CD4-positive, alpha-beta T cell treated with Interleukin-1 beta for 1 hour (primary cell): ENCODE results near the gene CDC45.

Experiments used
- DNase-seq, 2 donors: peaks; one replicate each; pipeline ENCODE4 v3.0.0-alpha.2; 2020 to 2022

The CDC45 gene

DNA sequence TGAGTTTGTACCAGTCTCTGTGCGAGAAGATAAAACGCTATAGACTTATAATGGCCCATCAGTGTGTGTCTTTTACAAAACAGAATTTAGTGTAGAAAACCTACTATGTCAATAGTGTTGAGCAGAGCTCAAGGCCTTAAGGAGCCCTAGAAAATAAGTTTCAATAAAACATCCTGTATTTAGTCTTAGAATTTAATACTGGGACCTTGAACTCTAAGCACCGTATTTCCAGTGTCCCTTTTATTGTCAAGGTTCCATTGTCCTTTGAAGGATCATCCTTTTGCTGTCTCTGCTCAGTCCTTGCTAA, 16.6 kb downstream of the CDC45 start:
- DNase-seq, result no peak

DNA sequence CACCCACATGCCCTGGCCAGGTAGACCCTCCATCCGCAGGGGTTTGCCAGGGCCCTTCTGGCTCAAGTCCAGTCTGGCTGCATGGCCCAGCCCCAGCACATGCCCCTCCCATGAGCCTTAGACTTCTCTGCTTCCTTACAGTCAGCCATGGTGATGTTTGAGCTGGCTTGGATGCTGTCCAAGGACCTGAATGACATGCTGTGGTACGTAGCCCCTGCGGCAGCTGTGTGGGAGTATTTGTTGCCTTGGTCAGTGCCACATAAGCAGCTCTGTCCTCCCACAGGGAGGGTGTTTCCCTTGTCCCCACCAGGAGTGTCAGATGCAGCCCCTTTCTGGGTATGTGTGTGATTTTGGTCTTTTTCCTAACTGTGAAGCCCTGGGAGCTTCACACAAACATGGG, 17.5 kb downstream of the CDC45 start:
- no peak for DNase-seq

DNA sequence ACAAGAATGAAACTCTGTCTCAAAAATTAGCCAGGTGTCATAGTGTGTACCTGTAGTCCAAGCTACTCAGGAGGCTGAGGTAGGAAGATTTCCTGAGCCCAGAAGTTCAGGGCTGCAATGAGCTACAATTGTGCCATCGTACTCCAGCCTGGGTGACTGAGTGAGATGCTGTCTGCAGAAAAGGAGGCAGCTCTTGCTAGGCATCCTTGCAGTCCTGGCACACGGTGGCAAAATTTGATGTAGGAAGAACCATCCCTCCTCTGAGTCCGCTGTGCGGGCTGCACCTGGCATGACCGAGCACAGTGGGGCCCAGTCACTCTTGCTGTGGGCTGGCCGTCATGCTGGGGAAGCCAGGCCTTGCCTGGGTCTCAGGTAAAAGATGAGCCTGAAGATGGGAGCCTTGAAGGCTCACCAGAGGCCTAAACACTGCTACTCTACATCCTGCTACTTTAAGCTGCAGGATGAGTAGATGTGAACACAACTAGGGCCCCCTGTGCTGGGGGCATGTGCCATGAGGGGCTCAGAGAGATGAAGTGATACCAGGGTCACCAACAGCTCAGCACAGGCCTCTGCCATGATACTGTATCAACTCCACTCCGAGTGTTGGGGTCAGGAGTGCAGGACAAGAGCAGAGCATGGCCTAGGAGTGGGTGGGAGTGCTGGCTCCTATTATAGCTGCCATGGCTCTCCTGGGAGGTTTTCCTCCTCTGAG, 18.6 kb downstream of the CDC45 start:
- DNase-seq, result no peak

DNA sequence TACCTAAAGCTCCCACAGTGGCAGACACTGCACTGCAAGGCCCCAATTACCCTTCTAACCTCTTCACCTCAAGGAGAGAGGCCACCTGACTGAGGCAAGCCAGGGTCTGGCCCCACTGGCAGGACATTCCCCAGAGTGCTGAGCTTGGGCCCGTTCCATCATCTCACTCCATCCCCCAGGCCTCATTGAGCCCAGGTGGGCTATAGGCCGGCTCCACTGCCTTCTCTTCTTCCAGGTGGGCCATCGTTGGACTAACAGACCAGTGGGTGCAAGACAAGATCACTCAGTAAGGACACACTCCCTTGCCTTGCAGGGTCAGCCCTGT, 19.1 kb downstream of the CDC45 start:
- DNase-seq, result no peak

DNA sequence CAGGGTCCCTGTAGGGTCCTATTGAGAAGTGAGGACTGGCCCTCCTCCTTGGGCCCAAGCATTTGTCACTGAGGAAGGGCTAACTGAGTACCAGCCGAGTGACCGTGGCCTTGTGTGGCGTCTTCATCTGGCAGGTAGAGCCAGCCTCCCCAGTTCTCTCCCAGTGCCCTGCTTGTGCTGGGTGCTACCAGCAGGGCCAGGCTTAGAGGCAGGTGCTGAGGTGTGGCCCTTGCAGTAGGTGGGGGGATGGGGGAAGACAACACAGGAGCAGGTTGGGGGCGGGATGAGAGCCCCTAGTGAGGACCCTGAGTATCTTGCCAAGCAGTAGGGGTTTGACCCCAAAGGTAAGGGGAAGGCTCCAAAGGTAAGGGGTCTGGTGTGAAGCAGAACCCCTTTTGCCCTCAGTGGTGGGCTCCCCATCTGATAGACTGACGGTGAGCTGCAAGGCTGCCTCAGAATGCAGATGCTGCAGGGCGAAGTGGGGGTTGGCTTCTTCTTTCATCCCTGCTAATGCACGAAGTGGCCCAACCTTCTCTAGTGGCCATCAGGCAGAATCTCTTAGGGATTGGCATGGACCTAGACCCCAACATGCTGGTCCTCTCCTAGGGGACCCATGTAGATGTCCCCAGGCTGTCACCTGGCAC, 19.6 kb downstream of the CDC45 start:
- DNase-seq, result no peak

DNA sequence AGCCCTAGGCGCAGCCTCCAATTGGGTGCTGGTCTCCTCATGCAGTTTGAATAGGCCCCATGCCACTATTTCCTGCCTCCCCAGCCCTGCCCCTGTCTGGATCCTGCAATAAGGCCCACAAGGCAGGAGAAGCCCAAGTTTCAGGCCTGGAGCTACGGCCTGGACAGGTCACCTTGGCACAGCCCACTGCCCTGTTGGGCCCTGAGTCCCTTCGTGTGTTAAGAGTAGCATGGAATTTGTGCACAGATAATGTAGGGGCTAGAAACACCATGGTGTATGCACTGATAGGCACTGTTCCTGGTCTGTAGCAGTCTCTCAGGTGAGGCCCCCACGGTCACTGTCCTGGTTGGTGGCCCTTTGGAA, 20.1 kb downstream of the CDC45 start:
- DNase-seq, result no peak

DNA sequence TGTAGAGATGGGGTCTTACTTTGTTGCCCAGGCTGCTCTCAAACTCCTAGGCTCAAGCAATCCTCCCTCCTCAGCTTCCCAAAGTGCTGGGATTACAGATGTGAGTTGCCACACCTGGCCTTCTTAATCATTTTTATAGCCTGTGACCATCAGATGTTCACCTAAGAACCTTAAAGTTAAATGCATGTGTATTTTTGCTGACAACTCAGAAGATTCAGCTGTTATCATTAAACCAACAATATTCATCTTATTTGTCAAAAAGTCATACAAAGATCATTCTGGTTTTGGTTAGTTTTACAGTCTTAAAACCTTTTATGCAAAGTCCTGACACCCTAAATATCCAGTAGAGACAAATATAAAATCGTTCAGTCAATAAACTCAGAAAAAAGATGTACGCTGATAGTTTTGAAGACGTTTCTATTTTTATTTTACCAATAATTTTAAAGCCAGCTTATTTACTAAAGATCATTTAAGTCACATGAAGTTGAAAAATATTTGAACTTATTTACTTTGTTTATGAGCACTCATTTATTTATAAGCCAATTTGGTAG, 22.3 kb downstream of the CDC45 start:
- no peak for DNase-seq

DNA sequence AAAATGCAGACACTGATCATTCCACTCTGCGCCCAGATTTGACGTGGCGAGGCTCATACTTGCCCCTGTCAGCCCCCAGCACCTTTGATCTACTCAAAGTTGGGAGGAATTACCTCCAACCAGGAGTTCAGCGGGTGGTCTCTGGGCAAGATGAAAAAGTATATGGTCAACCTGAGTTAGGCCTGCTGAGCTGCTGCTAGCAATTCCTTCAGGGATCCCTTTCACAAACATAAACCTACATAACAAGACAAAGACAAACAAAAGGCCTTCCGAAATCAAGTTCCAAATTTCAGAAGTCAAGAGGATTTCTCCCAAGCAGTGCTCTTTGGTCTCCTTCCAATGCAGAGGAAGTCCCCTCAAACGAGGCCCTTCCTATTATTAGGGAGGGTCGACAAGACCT, 23.6 kb downstream of the CDC45 start:
- no peak for DNase-seq

DNA sequence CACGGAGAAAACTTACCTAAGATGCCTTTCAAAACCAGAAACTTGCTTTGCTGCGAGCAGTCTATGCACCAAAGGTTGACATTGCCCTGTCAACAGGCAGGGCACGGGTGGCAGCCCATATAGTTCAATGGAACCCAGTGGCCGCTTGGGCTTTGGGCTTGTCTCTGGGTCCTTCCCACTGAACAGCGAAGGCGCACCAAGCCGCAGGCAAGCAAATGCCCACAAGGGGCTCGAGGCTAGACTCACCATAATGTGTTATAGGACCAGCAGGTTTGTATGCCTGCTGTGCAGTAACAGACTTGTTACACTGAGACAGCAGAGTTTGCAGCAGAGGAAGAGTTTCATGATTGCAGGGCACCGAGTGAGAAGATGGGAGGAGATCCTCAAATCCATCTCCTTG, 24.1 kb downstream of the CDC45 start:
- DNase-seq, result no peak

DNA sequence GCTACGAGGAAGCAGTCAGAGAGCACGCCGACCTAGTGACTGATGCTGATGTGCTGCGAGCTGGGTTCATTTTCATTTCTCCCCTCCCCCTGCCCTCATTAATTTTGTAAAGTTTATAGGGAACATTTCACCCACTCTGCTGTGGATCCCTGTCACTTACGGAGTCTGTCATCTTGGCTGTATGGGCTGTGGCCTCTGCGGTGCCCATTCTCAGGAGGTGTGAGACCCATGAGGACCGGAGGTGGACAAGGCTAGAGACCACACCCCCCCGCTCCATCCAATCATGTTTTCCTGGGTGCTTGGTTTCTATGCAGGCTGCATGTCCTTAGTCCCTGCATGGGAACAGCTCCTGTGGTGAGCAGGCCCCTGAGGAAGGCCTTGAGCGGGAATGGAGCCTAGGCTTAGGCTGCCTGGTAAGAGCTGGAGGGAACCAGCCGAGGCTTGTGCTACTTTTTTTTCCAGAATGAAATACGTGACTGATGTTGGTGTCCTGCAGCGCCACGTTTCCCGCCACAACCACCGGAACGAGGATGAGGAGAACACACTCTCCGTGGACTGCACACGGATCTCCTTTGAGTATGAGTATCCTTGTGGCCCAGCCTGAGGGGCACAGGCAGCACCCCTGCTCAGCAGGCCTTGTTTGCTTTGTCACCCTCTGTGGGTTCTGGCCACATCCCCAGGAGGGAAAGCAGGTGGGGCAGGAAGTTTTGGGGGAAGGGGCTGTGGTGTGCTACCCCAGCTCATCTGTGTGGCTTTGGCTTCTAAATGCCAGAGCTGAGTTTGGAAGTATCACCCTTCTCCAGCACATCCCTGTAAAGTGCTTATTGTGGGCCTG, 25.4 kb downstream of the CDC45 start:
- DNase-seq, result no peak

DNA sequence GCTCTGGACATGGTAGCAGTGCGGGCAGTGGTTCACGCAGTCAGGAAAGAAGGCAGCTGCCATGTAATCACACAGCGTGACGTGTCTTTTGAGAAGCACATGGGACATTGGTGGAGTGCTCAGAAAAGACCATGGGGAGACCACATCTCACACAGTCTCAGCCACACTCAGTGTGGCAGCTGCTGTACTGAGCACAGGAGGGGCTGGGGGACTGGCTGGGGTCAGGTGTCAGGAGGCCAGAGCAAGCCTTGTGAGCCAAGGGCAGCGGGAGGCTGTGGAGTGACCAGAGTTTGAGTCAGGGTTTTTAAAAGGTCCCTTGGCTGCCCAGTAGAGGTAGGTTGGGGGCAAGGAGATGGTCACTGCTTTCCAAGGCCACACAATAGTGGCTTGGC, 26.0 kb downstream of the CDC45 start:
- DNase-seq, result no peak

DNA sequence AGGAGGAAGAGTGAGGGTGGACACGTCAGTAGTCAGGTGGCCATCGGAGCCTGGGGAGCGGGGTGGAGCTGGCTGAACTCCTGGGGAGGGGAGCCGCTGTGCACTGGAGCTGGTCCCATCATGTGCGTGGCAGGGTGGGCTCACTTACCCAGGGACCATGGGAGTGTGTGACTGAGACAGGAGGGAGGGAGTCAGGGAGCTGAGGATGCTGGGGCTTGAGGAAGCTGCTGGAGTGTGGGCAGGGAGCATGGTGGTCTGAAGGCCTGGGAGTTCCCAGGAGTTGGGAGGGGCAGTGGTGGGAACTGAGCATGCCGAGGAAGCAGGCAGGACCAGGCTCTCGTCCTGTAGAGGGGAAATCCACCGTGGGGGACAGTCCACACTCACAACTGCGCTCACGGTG, 26.5 kb downstream of the CDC45 start:
- no peak for DNase-seq

DNA sequence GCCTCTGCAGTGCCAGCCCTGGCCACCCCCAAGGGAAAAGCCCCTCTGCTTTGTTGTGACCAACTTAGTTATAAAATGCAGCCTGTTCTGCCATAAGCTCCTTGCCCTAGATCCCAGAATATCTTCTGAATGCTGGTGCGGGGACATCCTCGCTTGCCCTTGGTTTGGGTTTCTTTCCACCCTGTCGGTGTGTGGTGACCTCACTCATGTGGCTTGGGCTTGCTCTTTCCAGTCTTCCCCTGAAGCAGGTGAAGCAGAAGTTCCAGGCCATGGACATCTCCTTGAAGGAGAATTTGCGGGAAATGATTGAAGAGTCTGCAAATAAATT, 27.8 kb downstream of the CDC45 start:
- no peak for DNase-seq

DNA sequence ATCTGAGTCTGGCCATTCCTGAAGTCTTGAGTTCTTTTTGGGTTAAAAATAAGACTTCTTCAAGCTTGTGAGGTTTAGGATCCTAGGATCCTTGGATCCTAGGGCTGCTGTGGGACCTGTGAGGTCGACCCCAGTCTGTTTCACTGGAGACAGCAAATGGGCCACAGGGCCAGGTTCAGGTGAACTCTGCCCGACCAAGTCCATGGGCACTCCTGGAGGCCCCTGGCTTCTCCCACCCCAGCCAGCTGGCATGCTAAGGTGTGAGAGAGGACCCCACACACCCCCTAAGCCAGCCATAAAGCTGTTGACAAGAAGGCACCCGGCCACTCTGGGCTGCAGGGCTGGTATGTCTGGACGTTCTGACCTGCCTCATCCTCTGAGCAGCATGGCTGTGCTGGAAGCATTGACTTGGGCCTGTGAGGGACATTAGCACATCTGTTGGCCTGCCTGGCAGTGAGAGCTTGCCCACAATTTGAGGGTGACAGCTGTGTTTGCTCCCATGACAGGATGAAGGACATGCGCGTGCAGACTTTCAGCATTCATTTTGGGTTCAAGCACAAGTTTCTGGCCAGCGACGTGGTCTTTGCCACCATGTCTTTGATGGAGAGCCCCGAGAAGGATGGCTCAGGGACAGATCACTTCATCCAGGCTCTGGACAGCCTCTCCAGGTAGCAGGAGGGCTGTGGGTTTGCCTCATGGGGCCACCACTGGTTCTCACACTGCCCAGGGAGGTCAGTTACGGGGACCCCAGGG, 28.5 kb downstream of the CDC45 start:
- DNase-seq, result no peak

DNA sequence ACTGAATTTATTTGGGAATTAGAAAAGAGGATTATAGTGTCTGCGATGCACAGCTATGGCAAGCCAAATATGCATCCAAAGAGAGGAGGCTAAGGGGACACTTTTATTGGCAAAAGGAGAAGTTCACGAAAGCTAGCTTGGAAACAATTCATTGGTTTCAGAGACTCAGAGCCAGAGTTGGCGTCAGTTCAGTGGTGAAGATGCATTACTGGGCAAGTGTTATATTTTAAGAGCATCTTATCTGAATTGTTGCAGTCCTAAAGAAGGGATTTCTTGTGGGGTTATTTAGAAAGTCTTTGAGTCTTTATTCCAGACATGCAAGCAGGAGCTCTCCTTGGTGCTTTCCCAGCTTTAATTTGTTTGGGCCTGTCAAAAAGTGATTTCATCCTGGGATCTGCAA, 29.5 kb downstream of the CDC45 start:
- DNase-seq, result no peak

DNA sequence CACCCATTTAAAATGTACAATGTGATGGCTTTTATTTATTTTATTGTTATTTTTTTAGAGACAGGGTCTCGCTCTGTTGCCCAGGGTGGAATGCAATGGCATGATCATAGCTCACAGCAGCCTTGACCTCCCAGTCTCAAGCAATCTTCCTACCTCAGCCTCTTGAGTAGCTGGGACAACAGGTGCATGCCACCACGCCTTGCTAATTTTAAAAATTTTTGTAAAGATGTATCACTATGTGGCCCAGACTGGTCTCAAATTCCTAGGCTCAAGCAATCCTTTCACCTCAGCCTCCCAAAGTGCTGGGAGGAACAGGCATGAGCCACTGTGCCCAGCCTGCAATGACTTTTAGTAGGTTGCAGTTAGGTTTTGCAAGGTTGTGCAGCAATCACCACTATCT, 30.2 kb downstream of the CDC45 start:
- DNase-seq, result no peak

DNA sequence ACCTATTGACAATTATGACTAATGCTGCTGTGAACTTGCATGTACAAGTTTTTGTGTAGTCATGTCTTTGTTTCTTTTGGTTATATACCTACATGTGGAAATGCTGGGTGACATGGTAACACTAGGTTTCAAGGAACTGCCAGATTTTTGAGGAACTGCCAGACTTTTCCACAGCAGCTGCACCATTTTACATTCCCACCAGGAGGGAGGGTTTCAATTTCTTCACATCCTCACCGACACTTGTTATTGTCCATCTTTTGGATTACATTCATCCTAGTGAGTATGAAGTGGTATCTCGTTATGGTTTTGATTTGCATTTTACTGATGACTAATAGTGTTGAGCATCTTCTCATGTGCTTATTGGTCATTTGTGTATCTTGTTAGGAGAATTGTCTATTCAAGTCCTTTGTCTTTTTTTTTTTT, 31.2 kb downstream of the CDC45 start:
- DNase-seq, result no peak

DNA sequence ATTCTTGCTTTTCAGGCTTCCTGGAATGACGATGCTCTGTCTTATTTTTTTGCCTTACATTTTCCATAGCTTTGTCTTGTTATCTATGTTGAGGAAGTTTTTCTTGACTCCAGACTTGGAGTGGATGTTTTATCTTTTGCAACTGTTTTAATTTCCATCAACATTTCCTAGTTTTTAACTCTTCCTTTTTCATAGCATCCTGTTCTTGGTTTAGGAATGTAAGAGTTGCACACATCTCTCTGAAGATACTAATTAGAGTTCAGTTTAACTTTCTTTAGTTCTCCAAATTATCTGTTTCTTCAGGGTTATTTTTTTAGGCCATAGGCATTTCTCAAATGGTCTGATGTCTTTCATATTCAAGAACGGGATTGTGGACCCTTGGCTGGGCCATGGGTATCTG, 34.1 kb downstream of the CDC45 start:
- no peak for DNase-seq

DNA sequence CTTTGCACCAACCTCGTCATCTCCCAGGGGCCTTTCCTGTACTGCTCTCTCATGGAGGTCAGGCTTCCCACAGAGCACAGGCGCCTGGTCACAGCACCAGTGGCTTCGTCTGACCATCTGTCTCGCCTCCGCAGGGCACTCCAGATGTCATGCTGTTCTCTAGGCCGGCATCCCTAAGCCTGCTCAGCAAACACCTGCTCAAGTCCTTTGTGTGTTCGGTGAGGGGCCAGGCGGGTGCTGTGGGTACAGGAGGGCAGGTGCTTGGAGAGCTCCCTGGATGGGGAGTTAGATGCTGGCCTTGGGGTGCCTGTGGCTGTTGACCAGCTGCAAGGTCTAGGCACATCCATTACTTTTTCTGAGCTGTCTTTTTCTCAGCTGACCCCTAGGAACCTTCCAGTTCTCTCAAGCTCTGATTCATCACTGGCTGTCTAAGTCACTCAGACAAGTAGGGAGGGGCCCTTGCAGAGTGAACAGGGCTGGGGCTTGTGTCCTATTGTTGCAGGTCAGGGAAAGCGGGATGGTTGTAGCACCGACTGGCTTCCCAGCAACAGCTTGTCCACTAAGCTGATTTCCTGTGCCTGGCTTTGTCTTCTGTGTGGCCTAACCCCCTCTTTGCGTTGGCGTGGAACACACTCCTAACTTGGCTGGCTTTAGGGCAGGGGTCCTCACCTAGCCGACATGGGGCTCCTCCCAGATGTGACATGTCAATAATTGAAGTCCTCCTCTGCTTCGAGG, 35.3 kb downstream of the CDC45 start:
- DNase-seq, result no peak

DNA sequence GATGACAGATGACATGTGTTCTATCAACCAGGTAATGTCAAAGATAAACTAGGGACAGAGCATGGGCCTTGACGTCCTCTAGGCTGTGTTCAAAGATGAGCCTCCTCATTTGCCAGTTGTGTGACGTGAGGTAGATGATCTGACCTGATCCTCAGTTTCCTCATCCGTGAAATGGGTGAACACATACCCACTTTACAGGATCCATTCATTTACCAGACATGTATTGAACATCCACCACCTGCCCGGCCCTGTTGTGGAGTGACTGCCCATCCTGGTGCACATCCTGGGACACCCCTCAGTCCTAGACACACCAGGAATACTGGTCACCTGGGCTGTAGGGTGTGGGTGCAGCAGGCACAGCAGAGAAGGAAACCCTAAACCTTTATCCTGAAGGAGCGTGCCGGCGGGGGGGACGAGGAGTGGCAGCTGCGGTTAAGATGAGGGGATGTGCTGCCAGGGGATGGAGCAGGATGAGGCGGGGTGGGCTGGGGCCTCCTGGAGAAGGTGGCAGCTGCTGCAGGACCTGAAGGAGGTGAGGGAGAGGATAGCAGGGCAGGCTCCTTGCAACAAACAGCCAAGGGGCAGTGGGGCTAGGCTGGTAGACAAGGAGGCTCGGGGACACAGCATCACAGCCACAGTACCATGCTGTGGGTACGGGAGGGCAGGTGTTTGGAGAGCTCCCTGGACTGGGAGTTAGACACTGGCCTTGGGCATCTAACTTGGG, 36.1 kb downstream of the CDC45 start:
- DNase-seq, result no peak

DNA sequence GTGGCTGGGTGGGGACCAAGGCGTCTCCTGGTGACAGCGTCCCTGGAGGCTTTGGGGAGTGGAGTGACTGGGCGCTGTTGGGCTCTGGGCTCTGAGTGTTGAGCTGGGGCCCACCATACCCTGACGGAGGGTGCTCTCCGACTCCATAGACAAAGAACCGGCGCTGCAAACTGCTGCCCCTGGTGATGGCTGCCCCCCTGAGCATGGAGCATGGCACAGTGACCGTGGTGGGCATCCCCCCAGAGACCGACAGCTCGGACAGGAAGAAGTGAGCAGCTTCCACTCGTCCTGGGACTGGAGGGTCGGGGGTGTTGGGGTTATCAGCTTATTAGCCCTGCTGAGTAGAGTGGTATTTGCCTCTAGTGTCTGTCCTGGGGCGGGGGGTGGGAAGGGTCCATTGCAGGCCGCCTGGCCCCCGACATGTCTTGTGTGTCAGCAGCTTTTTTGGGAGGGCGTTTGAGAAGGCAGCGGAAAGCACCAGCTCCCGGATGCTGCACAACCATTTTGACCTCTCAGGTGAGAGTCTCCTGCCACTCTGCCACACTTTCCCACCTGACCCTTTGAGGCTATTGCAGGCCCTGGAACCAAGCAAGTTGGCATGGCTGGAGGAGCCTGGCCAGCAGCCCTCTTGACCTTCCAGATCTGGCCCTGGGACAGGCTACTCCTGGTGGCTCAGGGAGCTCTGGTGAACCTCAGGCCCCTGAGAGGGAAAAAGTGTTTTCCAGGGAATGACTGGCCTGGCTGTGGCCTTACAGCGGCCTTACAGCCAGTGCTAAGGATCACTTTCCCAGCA, 36.9 kb downstream of the CDC45 start:
- no peak for DNase-seq

DNA sequence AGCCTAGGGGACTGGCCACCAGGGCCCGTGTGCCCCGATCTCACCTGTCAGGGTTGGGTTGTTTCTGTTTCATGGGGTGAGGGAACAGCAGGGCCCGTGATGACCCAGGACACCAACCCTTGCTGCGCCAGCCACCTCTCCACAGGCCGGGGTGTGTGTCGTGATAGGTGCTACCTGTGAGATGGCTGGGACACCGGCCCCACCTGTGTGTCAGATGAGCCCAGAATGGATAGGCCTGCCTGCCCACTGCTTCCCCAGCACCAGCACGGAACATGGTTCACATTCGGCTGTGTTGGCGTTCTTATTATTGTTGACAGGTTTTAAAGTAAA, 37.4 kb downstream of the CDC45 start:
- DNase-seq, result no peak
